ENCODE data around the gene MAN2B1. TPM values are rescaled to one million over a fixed set of nuclear protein-coding genes. Genes with fewer than 3 reads are reported as not detected.

Gene MAN2B1
- polyA plus RNA-seq, 3 donors, result 218 to 305 (median 295) TPM

GRCh38 chr19:12664406-12665280, 1.9 kb downstream of the MAN2B1 start:
- 79% methylated on average over 24 of the region's 29 CpGs for WGBS (ENCODE audit: insufficient coverage)
- TF ChIP-seq CTCF (IDR thresholded peaks at IDR 0.05), result no peak
- no peak for DNase-seq
- Histone ChIP-seq H2AFZ (ENCODE audit: insufficient read depth, low read depth, low read length, poor library complexity, severe bottlenecking) (no peak overlapping the region), H3K4me2 (replicated peaks; ENCODE audit: extremely low read depth, low read length, poor library complexity, severe bottlenecking) (peak overlapping the region; percentile 77), H4K20me1 (ENCODE audit: insufficient read depth, low read length) (peaks cover 56% of the 10 kb centered on the region), H3K36me3 (replicated peaks in 1 of 2; ENCODE audit: control insufficient read depth in 1 of 2, insufficient read depth in 2 of 2, low read length in 2 of 2) (peaks cover 48 to 52% of the 10 kb centered on the region in 2 donors), H3K9me3 (replicated peaks in 1 of 2; ENCODE audit: control insufficient read depth in 1 of 2, insufficient read depth in 1 of 2, low read length in 2 of 2) (no peaks in the 10 kb centered on the region), H3K27me3 (ENCODE audit: control insufficient read depth in 2 of 2, insufficient read depth in 2 of 2, low read length in 2 of 2) (no peaks in the 10 kb centered on the region), H3K4me1 (ENCODE audit: control insufficient read depth in 1 of 2, insufficient read depth in 2 of 2, low read length in 2 of 2) (peaks cover 40 to 49% of the 10 kb centered on the region in 2 donors), H3K4me3 (replicated peaks in 1 of 3; ENCODE audit: low read depth in 2 of 3, low read length in 3 of 3) (peak overlapping the region in 1 of 3 experiments; percentile 96), H3K27ac (ENCODE audit: low read depth in 1 of 2, low read length in 2 of 2) (peak overlapping the region; percentile 76 to 96), H3K79me2 (ENCODE audit: insufficient read depth, low read length) (peaks cover 63% of the 10 kb centered on the region), H3K9ac (ENCODE audit: insufficient read depth, low read length, poor library complexity, severe bottlenecking) (peak overlapping the region; percentile 44)
- Mint-ChIP-seq H3K4me1 (peaks cover 35% of the 10 kb centered on the region), H3K9me3 (no peaks in the 10 kb centered on the region), H3K27ac (peak overlapping the region; percentile 77 to 98 (median 96)), H3K4me3 (peak overlapping the region in 1 of 2 donors; percentile 95), H3K36me3 (peaks cover 39 to 59% of the 10 kb centered on the region in 2 donors), H3K27me3 (ENCODE audit: low read depth in 3 of 3) (peaks cover 0 to 3% (median 2%) of the 10 kb centered on the region in 3 donors)
- intact Hi-C loops (cut with micrococcal nuclease), result loop anchor here (2.0 to 10.0 kb wide), 5 partner anchors 16 to 500 kb away; partner anchors contain the start of genes ZNF490 (in 2 of the 2), ZNF791 (in 2 of the 2), DHPS (in 1 of the 2) and JUNB (in 1 of the 2)

- no peak overlapping the region for H3K4me3 Mint-ChIP-seq
Observed at GRCh38 chr19:12660980-12661379, 5.6 kb downstream of the MAN2B1 start.

More at GRCh38 chr19:12660980-12661379, 5.6 kb downstream of the MAN2B1 start:
- intact Hi-C loops (cut with micrococcal nuclease), result loop anchor here in 1 of 2 donors (10.0 kb wide), 2 partner anchors 46 to 496 kb away; partner anchors contain the start of genes ZNF136, ZNF490 and ZNF791
- no peak for DNase-seq
- Histone ChIP-seq H3K27me3 (ENCODE audit: control insufficient read depth in 2 of 2, insufficient read depth in 2 of 2, low read length in 2 of 2) (no peaks in the 10 kb centered on the region), H4K20me1 (ENCODE audit: insufficient read depth, low read length) (peaks cover 87% of the 10 kb centered on the region), H3K36me3 (replicated peaks in 1 of 2; ENCODE audit: control insufficient read depth in 1 of 2, insufficient read depth in 2 of 2, low read length in 2 of 2) (peaks cover 81 to 88% of the 10 kb centered on the region in 2 donors), H3K9ac (ENCODE audit: insufficient read depth, low read length, poor library complexity, severe bottlenecking) (no peak overlapping the region), H3K79me2 (ENCODE audit: insufficient read depth, low read length) (peaks cover 30% of the 10 kb centered on the region), H2AFZ (ENCODE audit: insufficient read depth, low read depth, low read length, poor library complexity, severe bottlenecking) (no peak overlapping the region), H3K4me1 (ENCODE audit: control insufficient read depth in 1 of 2, insufficient read depth in 2 of 2, low read length in 2 of 2) (peaks cover 17 to 21% of the 10 kb centered on the region in 2 donors), H3K4me2 (replicated peaks; ENCODE audit: extremely low read depth, low read length, poor library complexity, severe bottlenecking) (no peak overlapping the region), H3K27ac (ENCODE audit: low read depth in 1 of 2, low read length in 2 of 2) (no peak overlapping the region), H3K9me3 (replicated peaks in 1 of 2; ENCODE audit: control insufficient read depth in 1 of 2, insufficient read depth in 1 of 2, low read length in 2 of 2) (no peaks in the 10 kb centered on the region), H3K4me3 (replicated peaks in 1 of 3; ENCODE audit: low read depth in 2 of 3, low read length in 3 of 3) (no peak overlapping the region)
- H3K4me1 Mint-ChIP-seq, result peaks cover 17% of the 10 kb centered on the region
- peaks cover 0 to 9% (median 0%) of the 10 kb centered on the region in 7 donors for H3K9me3 Mint-ChIP-seq
- H3K27ac Mint-ChIP-seq, result no peak overlapping the region
- peaks cover 63 to 87% of the 10 kb centered on the region in 2 donors for H3K36me3 Mint-ChIP-seq
- WGBS (ENCODE audit: insufficient coverage), result 89% methylated on average over 11 of the region's 12 CpGs
- H3K27me3 Mint-ChIP-seq (ENCODE audit: low read depth in 3 of 3), result peaks cover 0 to 5% (median 2%) of the 10 kb centered on the region in 3 donors
- TF ChIP-seq CTCF (IDR thresholded peaks at IDR 0.05), result no peak

All from CD14-positive monocyte (primary cell).